ENCODE measurements around the gene GSTM1.

The GSTM1 gene

DNA sequence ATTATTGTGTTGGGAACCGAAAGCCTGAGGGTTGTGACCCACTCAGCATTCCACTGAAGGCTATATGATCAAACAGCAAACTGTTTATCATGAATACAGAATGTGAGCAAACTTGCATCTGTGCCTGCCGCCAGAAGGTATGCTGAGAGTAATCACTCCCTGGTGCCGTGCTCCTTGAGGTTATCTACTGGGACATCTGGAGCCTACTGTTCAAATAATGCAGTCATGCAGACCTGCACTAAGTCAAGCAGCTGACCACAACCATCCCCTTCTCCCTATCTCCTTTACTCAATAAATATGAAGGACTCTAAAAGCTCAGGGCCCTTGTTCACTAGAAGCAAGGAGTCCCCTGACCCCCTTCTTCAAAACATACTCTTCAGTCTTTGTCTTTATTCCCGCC lies 37.9 kb downstream of the GSTM1 start:
- no peak for TF ChIP-seq TAF1 (IDR thresholded peaks at IDR 0.05; ENCODE audit: borderline replicate concordance, insufficient read depth, low read length)
- TF ChIP-seq SIN3A (IDR thresholded peaks at IDR 0.05; ENCODE audit: borderline replicate concordance, insufficient read depth, low read length), result no peak
- TF ChIP-seq POLR2AphosphoS5 (IDR thresholded peaks at IDR 0.05; ENCODE audit: low read depth, low read length), result no peak
- TF ChIP-seq, protein P1, sequence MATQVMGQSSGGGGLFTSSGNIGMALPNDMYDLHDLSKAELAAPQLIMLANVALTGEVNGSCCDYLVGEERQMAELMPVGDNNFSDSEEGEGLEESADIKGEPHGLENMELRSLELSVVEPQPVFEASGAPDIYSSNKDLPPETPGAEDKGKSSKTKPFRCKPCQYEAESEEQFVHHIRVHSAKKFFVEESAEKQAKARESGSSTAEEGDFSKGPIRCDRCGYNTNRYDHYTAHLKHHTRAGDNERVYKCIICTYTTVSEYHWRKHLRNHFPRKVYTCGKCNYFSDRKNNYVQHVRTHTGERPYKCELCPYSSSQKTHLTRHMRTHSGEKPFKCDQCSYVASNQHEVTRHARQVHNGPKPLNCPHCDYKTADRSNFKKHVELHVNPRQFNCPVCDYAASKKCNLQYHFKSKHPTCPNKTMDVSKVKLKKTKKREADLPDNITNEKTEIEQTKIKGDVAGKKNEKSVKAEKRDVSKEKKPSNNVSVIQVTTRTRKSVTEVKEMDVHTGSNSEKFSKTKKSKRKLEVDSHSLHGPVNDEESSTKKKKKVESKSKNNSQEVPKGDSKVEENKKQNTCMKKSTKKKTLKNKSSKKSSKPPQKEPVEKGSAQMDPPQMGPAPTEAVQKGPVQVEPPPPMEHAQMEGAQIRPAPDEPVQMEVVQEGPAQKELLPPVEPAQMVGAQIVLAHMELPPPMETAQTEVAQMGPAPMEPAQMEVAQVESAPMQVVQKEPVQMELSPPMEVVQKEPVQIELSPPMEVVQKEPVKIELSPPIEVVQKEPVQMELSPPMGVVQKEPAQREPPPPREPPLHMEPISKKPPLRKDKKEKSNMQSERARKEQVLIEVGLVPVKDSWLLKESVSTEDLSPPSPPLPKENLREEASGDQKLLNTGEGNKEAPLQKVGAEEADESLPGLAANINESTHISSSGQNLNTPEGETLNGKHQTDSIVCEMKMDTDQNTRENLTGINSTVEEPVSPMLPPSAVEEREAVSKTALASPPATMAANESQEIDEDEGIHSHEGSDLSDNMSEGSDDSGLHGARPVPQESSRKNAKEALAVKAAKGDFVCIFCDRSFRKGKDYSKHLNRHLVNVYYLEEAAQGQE (IDR thresholded peaks at IDR 0.05; ENCODE audit: insufficient read depth in 1 of 2, low read depth in 2 of 2, low read length in 2 of 2), result no peak
- TF ChIP-seq FOXP2 (optimal IDR thresholded peaks at IDR 0.05; ENCODE audit: borderline replicate concordance, extremely low read depth, extremely low read length, insufficient read depth), result no peak

DNA sequence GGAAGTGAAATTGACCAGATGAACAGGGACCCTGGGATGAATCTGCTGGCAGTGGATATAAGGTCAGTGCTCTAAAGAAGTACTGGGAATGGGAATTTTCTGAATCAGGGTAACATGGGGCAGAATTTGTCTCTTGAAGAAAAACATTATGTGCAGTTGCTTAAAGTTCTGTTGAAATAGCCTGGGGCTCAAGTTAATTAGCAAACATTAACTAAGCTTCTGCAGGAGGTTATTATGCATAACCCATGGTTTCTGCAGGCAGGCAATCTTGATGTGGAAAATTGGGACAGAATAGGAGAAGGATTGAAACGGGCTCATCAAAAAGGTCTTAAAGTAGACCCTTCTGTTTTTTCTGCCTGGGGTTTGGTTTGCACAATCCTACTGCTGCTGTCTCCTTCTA lies 38.4 kb downstream of the GSTM1 start:
- TF ChIP-seq FOXP2 (optimal IDR thresholded peaks at IDR 0.05; ENCODE audit: borderline replicate concordance, extremely low read depth, extremely low read length, insufficient read depth), result no peak
- TF ChIP-seq, protein P1 (IDR thresholded peaks at IDR 0.05; ENCODE audit: insufficient read depth in 1 of 2, low read depth in 2 of 2, low read length in 2 of 2), result no peak
- TF ChIP-seq SIN3A (IDR thresholded peaks at IDR 0.05; ENCODE audit: borderline replicate concordance, insufficient read depth, low read length), result no peak
- TF ChIP-seq TAF1 (IDR thresholded peaks at IDR 0.05; ENCODE audit: borderline replicate concordance, insufficient read depth, low read length), result no peak
- TF ChIP-seq POLR2AphosphoS5 (IDR thresholded peaks at IDR 0.05; ENCODE audit: low read depth, low read length), result no peak

DNA sequence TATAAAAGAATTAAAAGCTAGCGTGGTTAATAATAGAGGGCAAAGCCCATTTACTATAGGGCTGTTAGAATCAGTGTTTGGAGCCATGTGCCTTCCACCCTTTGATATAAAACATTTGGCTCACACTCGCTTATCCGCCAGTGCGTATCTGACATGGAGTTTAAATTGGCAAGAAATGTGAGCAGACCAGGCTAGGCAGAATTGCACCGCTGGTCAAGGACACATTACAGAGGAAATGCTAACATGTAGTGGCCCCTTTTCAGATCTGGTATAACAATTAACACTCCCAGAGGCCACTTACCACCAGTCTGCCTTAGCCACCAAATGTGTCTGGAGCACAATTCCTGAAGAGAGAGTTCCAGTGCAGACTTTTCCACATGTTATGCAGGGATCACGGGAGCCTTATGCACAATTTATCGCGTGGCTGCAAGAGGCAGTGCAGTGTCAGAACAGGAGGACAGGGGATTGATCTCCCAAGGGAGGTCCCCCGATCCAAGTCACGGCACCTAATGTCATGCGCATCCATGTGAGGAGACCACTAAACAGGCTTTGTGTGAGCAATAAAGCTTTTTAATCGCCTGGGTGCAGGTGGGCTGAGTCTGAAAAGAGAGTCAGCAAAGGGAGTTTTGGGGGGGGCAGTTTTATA lies 39.2 kb downstream of the GSTM1 start:
- no peak for TF ChIP-seq FOXP2 (optimal IDR thresholded peaks at IDR 0.05; ENCODE audit: borderline replicate concordance, extremely low read depth, extremely low read length, insufficient read depth)

DNA sequence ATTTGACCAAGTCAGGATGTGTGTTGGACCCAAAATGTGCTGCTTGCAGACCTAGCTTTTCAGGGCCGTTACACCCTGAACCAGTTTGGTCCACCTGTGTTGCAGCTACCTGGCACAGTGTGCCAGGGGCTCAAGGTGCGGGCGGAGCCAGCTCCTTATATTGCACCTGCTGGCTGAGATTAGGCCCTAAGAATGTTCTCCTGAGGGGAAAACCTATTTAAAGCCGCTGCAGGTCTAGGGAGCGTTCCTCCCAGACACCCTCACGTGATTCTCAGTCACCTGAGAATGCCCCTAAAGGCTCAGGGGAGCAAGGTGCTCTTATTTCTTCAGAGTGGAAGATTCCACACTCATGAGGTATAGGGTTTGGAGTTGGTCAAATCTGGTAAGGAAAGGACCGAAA lies 41.3 kb downstream of the GSTM1 start:
- TF ChIP-seq SIN3A (IDR thresholded peaks at IDR 0.05; ENCODE audit: borderline replicate concordance, insufficient read depth, low read length) (no peak), POLR2AphosphoS5 (IDR thresholded peaks at IDR 0.05; ENCODE audit: low read depth, low read length) (no peak), FOXP2 (optimal IDR thresholded peaks at IDR 0.05; ENCODE audit: borderline replicate concordance, extremely low read depth, extremely low read length, insufficient read depth) (no peak), TAF1 (IDR thresholded peaks at IDR 0.05; ENCODE audit: borderline replicate concordance, insufficient read depth, low read length) (no peak)
- TF ChIP-seq, protein P1 (IDR thresholded peaks at IDR 0.05; ENCODE audit: insufficient read depth in 1 of 2, low read depth in 2 of 2, low read length in 2 of 2), result no peak

DNA sequence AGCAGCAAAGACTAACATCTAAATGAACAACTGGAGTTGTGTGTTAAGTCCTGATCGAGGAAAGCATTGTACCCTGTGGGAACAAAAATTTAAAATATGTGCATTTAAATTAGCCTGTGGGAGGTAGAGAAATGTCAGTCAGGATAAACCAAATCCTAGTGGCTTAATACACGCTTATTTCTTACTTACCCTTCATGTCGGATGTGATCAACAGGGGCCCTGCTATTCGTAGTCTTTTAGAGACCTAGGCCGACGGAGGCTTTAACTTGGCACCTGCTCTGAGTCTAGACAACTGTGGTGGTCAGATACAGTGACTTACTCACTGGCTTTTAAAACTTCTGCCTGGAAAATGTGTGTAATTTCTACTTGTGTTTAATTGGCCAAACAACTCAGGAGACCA lies 43.0 kb downstream of the GSTM1 start:
- TF ChIP-seq FOXP2 (optimal IDR thresholded peaks at IDR 0.05; ENCODE audit: borderline replicate concordance, extremely low read depth, extremely low read length, insufficient read depth) (no peak), TAF1 (IDR thresholded peaks at IDR 0.05; ENCODE audit: borderline replicate concordance, insufficient read depth, low read length) (no peak), POLR2AphosphoS5 (IDR thresholded peaks at IDR 0.05; ENCODE audit: low read depth, low read length) (no peak), SIN3A (IDR thresholded peaks at IDR 0.05; ENCODE audit: borderline replicate concordance, insufficient read depth, low read length) (no peak)
- TF ChIP-seq, protein P1 (IDR thresholded peaks at IDR 0.05; ENCODE audit: insufficient read depth in 1 of 2, low read depth in 2 of 2, low read length in 2 of 2), result no peak

Data from PFSK-1 (cell line).